ENCODE data around the gene N4BP2. TPM values are rescaled to one million over a fixed set of nuclear protein-coding genes. Genes with fewer than 3 reads are reported as not detected.

Gene N4BP2
- 9.1 and 14.4 TPM in 2 replicates for total RNA-seq

DNA sequence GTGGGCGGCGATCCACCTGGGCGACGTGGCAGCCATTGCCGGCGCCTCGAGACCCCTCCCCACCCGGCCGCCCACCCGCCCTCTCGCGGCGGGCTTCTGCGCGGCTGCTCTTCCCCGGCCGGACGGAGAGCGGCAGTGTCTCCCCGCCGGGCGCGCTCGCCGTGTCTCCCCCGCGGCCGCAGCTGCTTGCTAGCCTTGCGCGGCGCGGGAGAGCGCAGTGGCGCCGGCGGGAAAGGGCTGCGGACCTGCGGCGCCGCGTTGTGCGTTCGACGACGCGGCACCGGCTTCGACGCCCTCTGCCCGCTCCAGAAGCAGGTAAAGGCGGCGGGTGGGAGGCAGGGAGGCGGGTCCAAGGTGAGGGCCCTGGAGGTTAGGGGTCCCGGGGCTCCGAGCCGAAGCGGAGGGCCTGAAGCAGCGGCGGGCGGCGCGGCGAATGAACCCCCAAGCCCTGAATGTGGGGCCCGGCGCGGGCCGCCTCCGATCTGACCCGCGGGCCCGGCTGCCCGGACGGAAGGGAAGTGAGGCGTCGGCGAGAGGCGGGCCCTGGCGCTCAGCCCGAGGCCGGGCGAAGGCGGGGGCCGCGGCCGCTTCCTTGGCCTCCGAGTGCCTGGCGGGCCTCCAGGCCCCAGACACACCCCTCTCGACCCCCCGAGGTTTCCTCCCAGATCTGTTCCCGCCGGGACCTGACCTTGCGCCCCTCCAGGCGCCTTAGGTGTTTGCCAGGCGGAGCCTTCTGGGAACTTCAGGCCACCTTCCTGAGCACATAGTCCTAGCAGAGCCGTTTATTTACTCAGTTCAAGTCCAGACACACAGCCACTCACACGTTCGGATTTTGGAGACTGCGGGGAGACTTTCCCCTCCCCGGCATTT lies at the start of gene N4BP2:
TSS of gene N4BP2 (plus strand) at position 135 of the 870 bp plus-strand sequence. CDS start 40,491 bp downstream, outside the sequence.

DNA sequence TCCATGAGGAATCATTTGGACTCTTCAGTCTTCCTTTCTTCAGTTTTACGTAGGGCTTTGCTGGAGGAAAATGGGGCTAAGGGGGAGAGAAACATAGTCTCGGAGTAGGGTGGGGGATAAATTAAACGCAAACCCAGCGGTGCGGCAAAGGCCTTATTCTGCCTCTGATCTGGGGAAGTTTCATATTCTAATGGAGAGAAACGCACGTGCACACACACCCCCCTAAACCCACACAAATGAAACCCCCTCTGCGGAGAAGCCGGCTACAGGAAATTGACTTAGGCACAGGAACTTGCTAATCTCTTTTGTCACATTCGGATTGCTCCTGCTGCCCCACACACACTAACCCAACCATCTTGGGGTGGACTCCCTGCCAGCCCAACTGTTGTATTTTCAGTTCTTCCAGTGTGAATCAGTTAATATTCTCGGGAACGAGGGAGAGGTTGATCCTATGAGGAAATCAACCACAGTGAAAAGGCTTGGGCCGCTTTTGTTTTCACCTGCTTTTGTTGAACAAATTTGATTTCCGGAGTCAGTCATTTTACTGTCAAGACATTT lies 140.2 kb downstream of the N4BP2 start, which contains the start of gene RHOH:
TSS of gene RHOH (plus strand) at position 308 of the 558 bp plus-strand sequence. CDS start 46,356 bp downstream, outside the sequence.

Small RNAs within 50 kb of the gene (small RNA-seq; reads per million reads assigned to genes)
- gene AC095057.1 (not detected), gene RF00432 (not detected), gene RNU6-1112P (not detected)

Other genes starting within 250 kb of the N4BP2 start
- 68.4 and 82.4 TPM in 2 replicates for gene PDS5A, start 78.9 kb upstream of the N4BP2 start, total RNA-seq
- gene RHOH, start 140.2 kb downstream of the N4BP2 start, total RNA-seq = 1.6 and 2.8 TPM in 2 replicates